Neutrophil (primary cell): Measurements from ENCODE around the gene PCYT1A.
A peak's percentile ranks its signal among the peaks of the same experiment; 100 is the strongest.
"Not testable (repeated sequence)": the region's sequence is repeated elsewhere in the genome, so short reads cannot be mapped to it uniquely, and the experiment has no call there.

Experiments used
- H3K27ac ChIP-seq: fragments of 200-600 bp; sonication (generic); 2 replicates; pipeline ENCODE4 v1.5.1; 2016; ENCODE audit warnings: mild to moderate bottlenecking, moderate library complexity
- H3K27me3 ChIP-seq: fragments of 200-600 bp; sonication (generic); 2 replicates; pipeline ENCODE4 v1.6.0; 2016; ENCODE audit warnings: mild to moderate bottlenecking
- H3K36me3 ChIP-seq: fragments of 200-600 bp; sonication (generic); 2 replicates; pipeline ENCODE4 v1.5.1; 2017
- H3K4me1 ChIP-seq, 2 experiments: fragments of 200-600 bp in 1 of 2; sonication (generic) in 1 of 2; 1 replicate in 1 of 2; 2 replicates in 1 of 2; pipeline versions ENCODE4 v1.5.1 to v1.6.1; 2013 to 2016; ENCODE audit warnings: low read depth in 1 of 2, low read length in 1 of 2, mild to moderate bottlenecking in 1 of 2, moderate library complexity in 1 of 2; ENCODE audit not compliant: control insufficient read depth in 1 of 2, insufficient read depth in 1 of 2
- H3K4me3 ChIP-seq, 2 experiments: fragments of 200-600 bp in 1 of 2; sonication (generic) in 1 of 2; 1 replicate in 1 of 2; 2 replicates in 1 of 2; pipeline ENCODE4 v1.5.1; 2013 to 2016; ENCODE audit warnings: low read depth in 1 of 2, low read length in 1 of 2, mild to moderate bottlenecking in 1 of 2, moderate library complexity in 1 of 2
- H3K9me3 ChIP-seq: fragments of 200-600 bp; sonication (generic); 2 replicates; pipeline ENCODE4 v1.5.1; 2016
- CTCF ChIP-seq: fragments of 200-600 bp; sonication (generic); IDR thresholded peaks from 2 replicates; pipeline ENCODE4 v1.5.1; 2016; ENCODE audit warnings: antibody characterized with exemption

PCYT1A gene

GRCh38 chr3:196207833-196208607, 79.5 kb downstream of the PCYT1A start:
- Histone ChIP-seq H3K4me1 (peaks cover 35 to 51% of the 10 kb centered on the region in 2 experiments), H3K36me3 (no peaks in the 10 kb centered on the region), H3K27ac (peak overlapping the region; percentile 59), H3K27me3 (no peaks in the 10 kb centered on the region), H3K4me3 (peak overlapping the region; percentile 77 to 82), H3K9me3 (no peaks in the 10 kb centered on the region)
- TF ChIP-seq CTCF: no peak

- Histone ChIP-seq H3K9me3 (no peaks in the 10 kb centered on the region), H3K27ac (peak overlapping the region; percentile 24), H3K27me3 (no peaks in the 10 kb centered on the region), H3K36me3 (no peaks in the 10 kb centered on the region), H3K4me1 (peaks cover 42 to 58% of the 10 kb centered on the region in 2 experiments), H3K4me3 (peak overlapping the region; percentile 77 to 82)
- TF ChIP-seq CTCF: no peak
Observed at GRCh38 chr3:196207159-196207832, 80.2 kb downstream of the PCYT1A start.

GRCh38 chr3:196205442-196206205, 81.9 kb downstream of the PCYT1A start:
- not testable (repeated sequence) for H3K4me3 ChIP-seq, H3K36me3 ChIP-seq, H3K27me3 ChIP-seq, H3K9me3 ChIP-seq
- peaks cover 46 to 64% of the 10 kb centered on the region in 2 experiments for H3K4me1 ChIP-seq
- H3K27ac ChIP-seq: peak overlapping the region; percentile 59

GRCh38 chr3:196203846-196204245, 83.7 kb downstream of the PCYT1A start:
- Histone ChIP-seq H3K27me3 (no peaks in the 10 kb centered on the region), H3K9me3 (no peaks in the 10 kb centered on the region), H3K27ac (no peak overlapping the region), H3K36me3 (no peaks in the 10 kb centered on the region), H3K4me3 (no peak overlapping the region), H3K4me1 (peaks cover 46 to 58% of the 10 kb centered on the region in 2 experiments)
- TF ChIP-seq CTCF: no peak

GRCh38 chr3:196202516-196202970, 85.0 kb downstream of the PCYT1A start:
- Histone ChIP-seq H3K9me3 (no peaks in the 10 kb centered on the region), H3K27me3 (no peaks in the 10 kb centered on the region), H3K36me3 (no peaks in the 10 kb centered on the region), H3K27ac (peak overlapping the region; percentile 80), H3K4me1 (peaks cover 37 to 51% of the 10 kb centered on the region in 2 experiments), H3K4me3 (peak overlapping the region; percentile 27 to 32)
- no peak for TF ChIP-seq CTCF
